ENCODE measurements around the gene PRR9. TPM values are rescaled to one million over a fixed set of nuclear protein-coding genes. Genes with fewer than 3 reads are reported as not detected.

The PRR9 gene
- total RNA-seq, 1 experiment from 2014 or later: not detected

GRCh38 chr1:153251988-153252387, 34.6 kb downstream of the PRR9 start:
- Histone ChIP-seq H3K27me3 (ENCODE audit: low read length) (peaks cover 42% of the 10 kb centered on the region), H3K4me2 (ENCODE audit: low read length) (no peak overlapping the region), H3K36me3 (ENCODE audit: low read depth, low read length) (no peaks in the 10 kb centered on the region), H3K4me3 (ENCODE audit: low read length) (no peak overlapping the region), H3K27ac (ENCODE audit: low read length) (no peak overlapping the region), H4K20me1 (ENCODE audit: low read length) (no peaks in the 10 kb centered on the region), H3K9ac (ENCODE audit: low read length) (no peak overlapping the region), H3K79me2 (ENCODE audit: low read length) (no peaks in the 10 kb centered on the region), H2AFZ (ENCODE audit: low read length) (no peak overlapping the region), H3K9me3 (ENCODE audit: low read length) (no peaks in the 10 kb centered on the region), H3F3A (ENCODE audit: low read length, unreplicated experiment) (no peaks in the 10 kb centered on the region), H3K9me2 (replicated peaks; ENCODE audit: low read length) (no peaks in the 10 kb centered on the region), H3K4me1 (ENCODE audit: insufficient read depth, low read length) (no peaks in the 10 kb centered on the region)
- CTCF ChIA-PET: no interaction called here
- no peak for DNase-seq
- TF ChIP-seq EZH2phosphoT487 (IDR thresholded peaks at IDR 0.05; ENCODE audit: borderline replicate concordance, low read length) (no peak), EZH2 (IDR thresholded peaks at IDR 0.05; ENCODE audit: low read length, unreplicated experiment) (no peak), CTCF (conservative IDR thresholded peaks at IDR 0.05; ENCODE audit: low read depth, low read length) (no peak)
- BruUV-seq (replicated peaks): no TSS peak
- POLR2A ChIA-PET (ENCODE audit: unreplicated experiment): no interaction called here
- ATAC-seq: no peak
- intact Hi-C loops (cut with micrococcal nuclease): no loop called here

GRCh38 chr1:153253076-153253475, 35.7 kb downstream of the PRR9 start:
- Histone ChIP-seq H3K27me3 (ENCODE audit: low read length) (peaks cover 36% of the 10 kb centered on the region), H3K9me3 (ENCODE audit: low read length) (no peaks in the 10 kb centered on the region), H3K9ac (ENCODE audit: low read length) (no peak overlapping the region), H3F3A (ENCODE audit: low read length, unreplicated experiment) (no peaks in the 10 kb centered on the region), H3K4me1 (ENCODE audit: insufficient read depth, low read length) (no peaks in the 10 kb centered on the region), H3K4me2 (ENCODE audit: low read length) (no peak overlapping the region), H3K27ac (ENCODE audit: low read length) (no peak overlapping the region), H3K79me2 (ENCODE audit: low read length) (no peaks in the 10 kb centered on the region), H2AFZ (ENCODE audit: low read length) (no peak overlapping the region), H3K9me2 (replicated peaks; ENCODE audit: low read length) (no peaks in the 10 kb centered on the region), H3K36me3 (ENCODE audit: low read depth, low read length) (no peaks in the 10 kb centered on the region), H3K4me3 (ENCODE audit: low read length) (no peak overlapping the region), H4K20me1 (ENCODE audit: low read length) (no peaks in the 10 kb centered on the region)
- BruUV-seq (replicated peaks): no TSS peak
- DNase-seq (no peak), ATAC-seq (no peak)
- CTCF ChIA-PET: no interaction called here
- POLR2A ChIA-PET (ENCODE audit: unreplicated experiment): no interaction called here
- TF ChIP-seq EZH2phosphoT487 (IDR thresholded peaks at IDR 0.05; ENCODE audit: borderline replicate concordance, low read length) (no peak), EZH2 (IDR thresholded peaks at IDR 0.05; ENCODE audit: low read length, unreplicated experiment) (no peak), CTCF (conservative IDR thresholded peaks at IDR 0.05; ENCODE audit: low read depth, low read length) (no peak)
- intact Hi-C loops (cut with micrococcal nuclease): no loop called here

- H3K36me3 ChIP-seq (ENCODE audit: low read depth, low read length): no peaks in the 10 kb centered on the region
- no peak overlapping the region for H3K4me2 ChIP-seq (ENCODE audit: low read length)
- H3K4me1 ChIP-seq (ENCODE audit: insufficient read depth, low read length): no peaks in the 10 kb centered on the region
- no peaks in the 10 kb centered on the region for H3K9me3 ChIP-seq (ENCODE audit: low read length)
- CTCF ChIA-PET: no interaction called here
- ATAC-seq: no peak
- no peak for TF ChIP-seq EZH2 (IDR thresholded peaks at IDR 0.05; ENCODE audit: low read length, unreplicated experiment)
- no peak for TF ChIP-seq CTCF (conservative IDR thresholded peaks at IDR 0.05; ENCODE audit: low read depth, low read length)
- no peak for TF ChIP-seq EZH2phosphoT487 (IDR thresholded peaks at IDR 0.05; ENCODE audit: borderline replicate concordance, low read length)
- BruUV-seq (replicated peaks): no TSS peak
- no peaks in the 10 kb centered on the region for H3K79me2 ChIP-seq (ENCODE audit: low read length)
- no peak overlapping the region for H3K4me3 ChIP-seq (ENCODE audit: low read length)
- no peaks in the 10 kb centered on the region for H3K9me2 ChIP-seq (replicated peaks; ENCODE audit: low read length)
- H3K9ac ChIP-seq (ENCODE audit: low read length): no peak overlapping the region
- peaks cover 41% of the 10 kb centered on the region for H3K27me3 ChIP-seq (ENCODE audit: low read length)
- H3K27ac ChIP-seq (ENCODE audit: low read length): no peak overlapping the region
- intact Hi-C loops (cut with micrococcal nuclease): no loop called here
- no peak for DNase-seq
- no peaks in the 10 kb centered on the region for H4K20me1 ChIP-seq (ENCODE audit: low read length)
- POLR2A ChIA-PET (ENCODE audit: unreplicated experiment): no interaction called here
- no peak overlapping the region for H2AFZ ChIP-seq (ENCODE audit: low read length)
- H3F3A ChIP-seq (ENCODE audit: low read length, unreplicated experiment): no peaks in the 10 kb centered on the region
Observed at GRCh38 chr1:153253693-153254092, 36.3 kb downstream of the PRR9 start.

All from PC-3 (cell line).